HepG2 (cell line): ENCODE results near the gene ARHGEF39. TPM values are rescaled to one million over a fixed set of nuclear protein-coding genes. Genes with fewer than 3 reads are reported as not detected.
A peak's percentile ranks its signal among the peaks of the same experiment; 100 is the strongest.

ENCODE experiments used
- BCL6 ChIP-seq: IDR thresholded peaks from 2 replicates; pipeline ENCODE4 v1.6.1; 2016; ENCODE audit warnings: missing genetic modification reagents, missing compliant biosample characterization
- CEBPB ChIP-seq: IDR thresholded peaks from 2 replicates; pipeline ENCODE4 v1.6.1; 2011; ENCODE audit warnings: low read depth, low read length, improper control_type of control experiment, borderline replicate concordance
- CREM ChIP-seq, 2 experiments: sonication (generic) in 1 of 2; formaldehyde crosslinking in 1 of 2; IDR thresholded peaks; 2 replicates each; pipeline versions ENCODE4 v1.4.0 to v1.6.1; 2016 to 2020; ENCODE audit warnings: antibody characterized with exemption in 1 of 2, mild to moderate bottlenecking in 1 of 2, missing genetic modification reagents in 1 of 2
- ELF3 ChIP-seq: IDR thresholded peaks from 2 replicates; pipeline ENCODE4 v1.6.1; 2016; ENCODE audit warnings: missing genetic modification reagents, missing compliant biosample characterization
- FOXA1 ChIP-seq, 2 experiments: fragments of 450-650 bp in 1 of 2; sonication (generic) in 1 of 2; formaldehyde crosslinking in 1 of 2; IDR thresholded peaks; 2 replicates each; pipeline versions ENCODE4 v1.4.0 to v1.6.1; 2016 to 2020; ENCODE audit warnings: missing genetic modification reagents in 1 of 2
- GMEB1 ChIP-seq: sonication (generic); formaldehyde crosslinking; IDR thresholded peaks from 2 replicates; pipeline ENCODE4 v1.5.1; 2020; ENCODE audit warnings: missing genetic modification reagents, mild to moderate bottlenecking, borderline replicate concordance
- IKZF5 ChIP-seq: IDR thresholded peaks from 2 replicates; pipeline ENCODE4 v1.6.1; 2018; ENCODE audit warnings: missing genetic modification reagents, mild to moderate bottlenecking, missing compliant biosample characterization
- IRF2 ChIP-seq: IDR thresholded peaks from 2 replicates; pipeline ENCODE4 v1.6.1; 2018; ENCODE audit warnings: missing genetic modification reagents, missing compliant biosample characterization
- KDM2A ChIP-seq: sonication (generic); formaldehyde crosslinking; IDR thresholded peaks from 2 replicates; pipeline ENCODE4 v1.4.0; 2020; ENCODE audit warnings: low read depth, missing genetic modification reagents, borderline replicate concordance
- MAFF ChIP-seq: IDR thresholded peaks from 2 replicates; pipeline ENCODE4 v1.6.1; 2011; ENCODE audit warnings: low read depth, low read length, improper control_type of control experiment
- MAFK ChIP-seq, 2 experiments: IDR thresholded peaks in 1 of 2; conservative IDR thresholded peaks in 1 of 2; 2 replicates each; pipeline ENCODE4 v1.6.1; 2011; ENCODE audit warnings: improper control_type of control experiment in 2 of 2, low read length in 2 of 2
- RFX5 ChIP-seq: IDR thresholded peaks from 2 replicates; pipeline ENCODE4 v1.6.1; 2011; ENCODE audit warnings: low read depth, low read length, improper control_type of control experiment
- RXRB ChIP-seq: IDR thresholded peaks from 2 replicates; pipeline ENCODE4 v1.6.1; 2016; ENCODE audit warnings: borderline replicate concordance, missing genetic modification reagents, missing compliant biosample characterization
- SAP130 ChIP-seq: IDR thresholded peaks from 2 replicates; pipeline ENCODE4 v1.6.1; 2016; ENCODE audit warnings: low read depth
- ZBTB4 ChIP-seq: sonication (generic); formaldehyde crosslinking; IDR thresholded peaks from 2 replicates; pipeline ENCODE4 v1.4.0; 2020; ENCODE audit warnings: missing genetic modification reagents, mild to moderate bottlenecking, borderline replicate concordance
- ZBTB7B ChIP-seq: sonication (generic); formaldehyde crosslinking; IDR thresholded peaks from 2 replicates; pipeline ENCODE4 v1.4.0; 2020; ENCODE audit warnings: missing genetic modification reagents
- ZFP90 ChIP-seq: sonication (generic); formaldehyde crosslinking; IDR thresholded peaks from 2 replicates; pipeline ENCODE4 v1.8.0; 2022; ENCODE audit warnings: missing genetic modification reagents, mild to moderate bottlenecking, inconsistent platforms, borderline replicate concordance
- ZFX ChIP-seq: sonication (generic); formaldehyde crosslinking; IDR thresholded peaks from 2 replicates; pipeline ENCODE4 v1.4.0; 2020; ENCODE audit warnings: mild to moderate bottlenecking, low read depth, missing genetic modification reagents, moderate library complexity
- ZNF317 ChIP-seq: sonication (generic); formaldehyde crosslinking; IDR thresholded peaks from 2 replicates; pipeline ENCODE4 v1.5.0; 2020; ENCODE audit warnings: mild to moderate bottlenecking, missing genetic modification reagents
- ZNF770 ChIP-seq: sonication (generic); formaldehyde crosslinking; IDR thresholded peaks from 2 replicates; pipeline ENCODE4 v1.5.0; 2020; ENCODE audit warnings: mild to moderate bottlenecking, missing genetic modification reagents
- polyA plus RNA-seq, 8 experiments: library from polyadenylated mRNA; depleted of rRNA in 3 of 8; stranded (reverse) in 7 of 8; unstranded in 1 of 8; fragments of >200 nt; fragmentation: Illumina TruSeq in 4 of 8; extraction: Trizol in 4 of 8; gene quantifications; 2 replicates each; pipeline versions ENCODE4 v1.2.1 to v1.2.3, GENCODE V29; 2011 to 2016; ENCODE audit warnings: low read depth in 4 of 8, missing spikeins in 1 of 8, mixed read lengths in 1 of 8; ENCODE audit not compliant: insufficient read depth in 1 of 8
- total RNA-seq, 5 experiments: library from RNA; depleted of rRNA; stranded (reverse); fragments of >200 nt; fragmentation: Illumina TruSeq; extraction: Trizol; gene quantifications; 2 replicates each; pipeline ENCODE4 v1.2.3, GENCODE V29; 2016; ENCODE audit warnings: low read depth in 1 of 5

Gene ARHGEF39
- total and polyA plus RNA-seq, 2 of the 13 experiments (the other 11 are each of a cell fraction or from before 2014, with no cell fraction given) = 11.2 to 12.3 TPM

GRCh38 chr9:35651956-35652828 lies 12.8 kb downstream of the ARHGEF39 start (continued):
- TF ChIP-seq ZNF770 (CRISPR knock-in tag) (peak; percentile 82), IKZF5 (CRISPR knock-in tag) (0 out of 2 replicates have a peak, but pooled peaks have one; percentile 28), ZBTB7B (CRISPR knock-in tag) (no peak), RXRB (CRISPR knock-in tag) (peak; percentile 25; the same call in 1 of the 2 replicates), KDM2A (CRISPR knock-in tag) (peak; percentile 23; the same call in 1 of the 2 replicates), ZNF317 (CRISPR knock-in tag) (0 out of 2 replicates have a peak, but pooled peaks have one; percentile 21), ZFP90 (CRISPR knock-in tag) (peak; percentile 71; the same call in 1 of the 2 replicates), FOXA1 (IDR thresholded peaks at IDR 0.05) (no peak), FOXA1 (CRISPR knock-in tag; IDR thresholded peaks at IDR 0.05) (peak; percentile 64), GMEB1 (CRISPR knock-in tag) (no peak), ZFX (0 out of 2 replicates have a peak, but pooled peaks have one; percentile 31), CREM (IDR thresholded peaks at IDR 0.05) (peak; percentile 30; the same call in 1 of the 2 replicates), CREM (CRISPR knock-in tag; IDR thresholded peaks at IDR 0.05) (no peak), MAFK (conservative IDR thresholded peaks at IDR 0.05 in 1 of 2, IDR thresholded peaks at IDR 0.05 in 1 of 2; ENCODE audit: low read length in 2 of 2) (peak; percentile 98 to 99), IRF2 (CRISPR knock-in tag) (peak; percentile 44; the same call in 1 of the 2 replicates), BCL6 (CRISPR knock-in tag) (0 out of 2 replicates have a peak, but pooled peaks have one; percentile 19), MAFF (peak; percentile 99), ELF3 (CRISPR knock-in tag) (peak; percentile 55), RFX5 (0 out of 2 replicates have a peak, but pooled peaks have one; percentile 40), SAP130 (CRISPR knock-in tag) (peak; percentile 61), ZBTB4 (CRISPR knock-in tag) (no peak), CEBPB (peak; percentile 94)
